Stimulated activated naive B cell treated with anti-CD40 and anti-IgM and Interleukin-4, amounts not matched to agents 10 μg/mL and 1 μg/mL and 100 μg/mL, for 72 hours (primary cell): ENCODE results near the gene KPNB1.
A peak's percentile ranks its signal among the peaks of the same experiment; 100 is the strongest.
"Not testable (repeated sequence)": the region's sequence is repeated elsewhere in the genome, so short reads cannot be mapped to it uniquely, and the experiment has no call there.

Source experiments
- ATAC-seq, 2 donors: fragments of 150-1000 bp; cut with Tn5 transposase; replicated peaks; 2 replicates each; pipeline ENCODE4 v1.10.0; 2021; ENCODE audit warnings: moderate library complexity in 1 of 2
- DNase-seq: peaks from one replicate; pipeline ENCODE4 v3.0.0; 2021
- H3K27ac Mint-ChIP-seq: one replicate; pipeline ENCODE4 v1.8.0; 2022; ENCODE audit warnings: mild to moderate bottlenecking, mixed read lengths
- H3K27me3 Mint-ChIP-seq, 2 donors: one replicate each; pipeline ENCODE4 v1.8.0; 2022; ENCODE audit warnings: mixed read lengths in 2 of 2
- H3K36me3 Mint-ChIP-seq, 2 donors: one replicate each; pipeline ENCODE4 v1.8.0; 2022; ENCODE audit warnings: mixed read lengths in 2 of 2, mild to moderate bottlenecking in 1 of 2
- H3K4me1 Mint-ChIP-seq, 2 donors: one replicate each; pipeline ENCODE4 v1.8.0; 2022; ENCODE audit warnings: mixed read lengths in 2 of 2, mild to moderate bottlenecking in 1 of 2
- H3K4me3 Mint-ChIP-seq, 2 donors: one replicate each; pipeline ENCODE4 v1.8.0; 2022; ENCODE audit warnings: mild to moderate bottlenecking in 2 of 2, mixed read lengths in 2 of 2, moderate library complexity in 1 of 2
- H3K9me3 Mint-ChIP-seq, 2 donors: one replicate each; pipeline ENCODE4 v1.8.0; 2022; ENCODE audit warnings: mixed read lengths in 2 of 2, mild to moderate bottlenecking in 1 of 2

KPNB1 gene

GRCh38 chr17:47676510-47677165 is 26.9 kb downstream of the KPNB1 start:
- Mint-ChIP-seq H3K4me1 (peaks cover 0 to 2% of the 10 kb centered on the region in 2 donors), H3K27me3 (no peaks in the 10 kb centered on the region)

GRCh38 chr17:47678196-47678595 is 28.5 kb downstream of the KPNB1 start:
- Mint-ChIP-seq H3K27ac (no peak overlapping the region), H3K4me3 (no peak overlapping the region), H3K4me1 (peaks cover 0 to 3% of the 10 kb centered on the region in 2 donors), H3K9me3 (no peaks in the 10 kb centered on the region), H3K27me3 (no peaks in the 10 kb centered on the region), H3K36me3 (peaks cover 49 to 70% of the 10 kb centered on the region in 2 donors)
- ATAC-seq (no peak), DNase-seq (no peak)

More at GRCh38 chr17:47676510-47677165, 26.9 kb downstream of the KPNB1 start:
- H3K27ac Mint-ChIP-seq = no peak overlapping the region
- H3K9me3 Mint-ChIP-seq = no peaks in the 10 kb centered on the region
- H3K4me3 Mint-ChIP-seq = no peak overlapping the region
- ATAC-seq (no peak), DNase-seq (no peak)
- peaks cover 38 to 62% of the 10 kb centered on the region in 2 donors for H3K36me3 Mint-ChIP-seq

GRCh38 chr17:47682138-47682537 is 32.4 kb downstream of the KPNB1 start:
- H3K4me1 Mint-ChIP-seq = peaks cover 4 to 8% of the 10 kb centered on the region in 2 donors
- DNase-seq = no peak
- H3K4me3 Mint-ChIP-seq = no peak overlapping the region
- H3K27me3 Mint-ChIP-seq = no peaks in the 10 kb centered on the region
- peaks cover 46 to 58% of the 10 kb centered on the region in 2 donors for H3K36me3 Mint-ChIP-seq
- peak overlapping the region; percentile 59 for H3K27ac Mint-ChIP-seq
- ATAC-seq = no peak
- no peaks in the 10 kb centered on the region for H3K9me3 Mint-ChIP-seq

GRCh38 chr17:47682727-47683126 is 33.0 kb downstream of the KPNB1 start:
- not testable (repeated sequence) for H3K27me3 Mint-ChIP-seq, H3K4me1 Mint-ChIP-seq, DNase-seq, ATAC-seq, H3K4me3 Mint-ChIP-seq, H3K9me3 Mint-ChIP-seq
- Mint-ChIP-seq H3K36me3 (peaks cover 42 to 52% of the 10 kb centered on the region in 2 donors), H3K27ac (peak overlapping the region; percentile 34)

- ATAC-seq (peak; percentile 5 to 14), DNase-seq (no peak)
- H3K9me3 Mint-ChIP-seq = no peaks in the 10 kb centered on the region
- peaks cover 4 to 8% of the 10 kb centered on the region in 2 donors for H3K4me1 Mint-ChIP-seq
- H3K4me3 Mint-ChIP-seq = no peak overlapping the region
- H3K36me3 Mint-ChIP-seq = peaks cover 42 to 46% of the 10 kb centered on the region in 2 donors
- H3K27ac Mint-ChIP-seq = peak overlapping the region; percentile 51
- no peaks in the 10 kb centered on the region for H3K27me3 Mint-ChIP-seq
These were observed 34.3 kb downstream of the KPNB1 start for GRCh38 chr17:47684025-47684424.

GRCh38 chr17:47684535-47685193 is 34.9 kb downstream of the KPNB1 start:
- Mint-ChIP-seq H3K36me3 (peaks cover 41 to 46% of the 10 kb centered on the region in 2 donors), H3K4me3 (no peak overlapping the region), H3K4me1 (peaks cover 4 to 8% of the 10 kb centered on the region in 2 donors), H3K27me3 (no peaks in the 10 kb centered on the region), H3K9me3 (no peaks in the 10 kb centered on the region), H3K27ac (no peak overlapping the region)
- ATAC-seq (peak; percentile 10 to 14), DNase-seq (no peak)

- Mint-ChIP-seq H3K9me3 (no peaks in the 10 kb centered on the region), H3K27ac (peak overlapping the region; percentile 69), H3K36me3 (peaks cover 31 to 36% of the 10 kb centered on the region in 2 donors), H3K4me3 (no peak overlapping the region), H3K27me3 (no peaks in the 10 kb centered on the region), H3K4me1 (peaks cover 4 to 9% of the 10 kb centered on the region in 2 donors)
- ATAC-seq (no peak), DNase-seq (no peak)
These were observed 36.0 kb downstream of the KPNB1 start for GRCh38 chr17:47685556-47686275.

- H3K9me3 Mint-ChIP-seq = no peaks in the 10 kb centered on the region
- H3K4me1 Mint-ChIP-seq = peaks cover 4 to 9% of the 10 kb centered on the region in 2 donors
- no peaks in the 10 kb centered on the region for H3K27me3 Mint-ChIP-seq
- H3K27ac Mint-ChIP-seq = peak overlapping the region; percentile 69
- H3K36me3 Mint-ChIP-seq = peaks cover 29 to 33% of the 10 kb centered on the region in 2 donors
- H3K4me3 Mint-ChIP-seq = no peak overlapping the region
- DNase-seq (no peak), ATAC-seq (no peak)
These were observed 36.5 kb downstream of the KPNB1 start for GRCh38 chr17:47686276-47686635.

GRCh38 chr17:47686664-47687327 is 37.1 kb downstream of the KPNB1 start:
- H3K4me3 Mint-ChIP-seq = no peak overlapping the region
- no peaks in the 10 kb centered on the region for H3K27me3 Mint-ChIP-seq
- DNase-seq (no peak), ATAC-seq (no peak)
- H3K36me3 Mint-ChIP-seq = peaks cover 26 to 33% of the 10 kb centered on the region in 2 donors
- H3K27ac Mint-ChIP-seq = no peak overlapping the region
- no peaks in the 10 kb centered on the region for H3K9me3 Mint-ChIP-seq
- peaks cover 4 to 9% of the 10 kb centered on the region in 2 donors for H3K4me1 Mint-ChIP-seq

- no peak for ATAC-seq
- no peak for DNase-seq
- Mint-ChIP-seq H3K9me3 (no peaks in the 10 kb centered on the region), H3K4me1 (peaks cover 7 to 10% of the 10 kb centered on the region in 2 donors), H3K4me3 (no peak overlapping the region), H3K27ac (no peak overlapping the region), H3K27me3 (no peaks in the 10 kb centered on the region), H3K36me3 (peaks cover 21 to 28% of the 10 kb centered on the region in 2 donors)
These were observed 37.6 kb downstream of the KPNB1 start for GRCh38 chr17:47687328-47687690.

- H3K27ac Mint-ChIP-seq = no peak overlapping the region
These were observed 38.0 kb downstream of the KPNB1 start for GRCh38 chr17:47687748-47688147.

GRCh38 chr17:47690121-47690520 is 40.4 kb downstream of the KPNB1 start:
- H3K4me1 Mint-ChIP-seq = peaks cover 23 to 24% of the 10 kb centered on the region in 2 donors
- no peak overlapping the region for H3K27ac Mint-ChIP-seq
- peaks cover 2 to 10% of the 10 kb centered on the region in 2 donors for H3K36me3 Mint-ChIP-seq
- H3K4me3 Mint-ChIP-seq = no peak overlapping the region
- H3K9me3 Mint-ChIP-seq = no peaks in the 10 kb centered on the region
- no peaks in the 10 kb centered on the region for H3K27me3 Mint-ChIP-seq
- DNase-seq (no peak), ATAC-seq (no peak)

More at GRCh38 chr17:47687748-47688147, 38.0 kb downstream of the KPNB1 start:
- no peak overlapping the region for H3K4me3 Mint-ChIP-seq
- ATAC-seq = no peak
- H3K4me1 Mint-ChIP-seq = peaks cover 12 to 13% of the 10 kb centered on the region in 2 donors
- H3K36me3 Mint-ChIP-seq = peaks cover 16 to 24% of the 10 kb centered on the region in 2 donors
- no peaks in the 10 kb centered on the region for H3K9me3 Mint-ChIP-seq
- H3K27me3 Mint-ChIP-seq = no peaks in the 10 kb centered on the region
- no peak for DNase-seq

GRCh38 chr17:47692137-47692894 is 42.6 kb downstream of the KPNB1 start:
- no peak overlapping the region for H3K27ac Mint-ChIP-seq
- H3K4me1 Mint-ChIP-seq = peaks cover 29 to 38% of the 10 kb centered on the region in 2 donors
- no peak overlapping the region for H3K4me3 Mint-ChIP-seq
- no peak for ATAC-seq
- DNase-seq = no peak
- H3K36me3 Mint-ChIP-seq = no peaks in the 10 kb centered on the region
- H3K9me3 Mint-ChIP-seq = no peaks in the 10 kb centered on the region
- H3K27me3 Mint-ChIP-seq = no peaks in the 10 kb centered on the region
